HEK293T (cell line): Measurements from ENCODE around the gene UBALD2.
"Not testable (repeated sequence)": the region's sequence is repeated elsewhere in the genome, so short reads cannot be mapped to it uniquely, and the experiment has no call there.

ENCODE experiments used
- BHLHE40 ChIP-seq: fragments of 450-650 bp; IDR thresholded peaks from 2 replicates; pipeline ENCODE4 v1.6.1; 2016; ENCODE audit warnings: mild to moderate bottlenecking, moderate library complexity, borderline replicate concordance
- FOXA1 ChIP-seq: fragments of 450-650 bp; IDR thresholded peaks from 2 replicates; pipeline ENCODE4 v1.6.1; 2016; ENCODE audit warnings: mild to moderate bottlenecking
- L3MBTL2 ChIP-seq: fragments of 450-650 bp; conservative IDR thresholded peaks from 2 replicates; pipeline ENCODE4 v1.6.1; 2016; ENCODE audit warnings: mild to moderate bottlenecking
- SP1 ChIP-seq: fragments of 450-650 bp; IDR thresholded peaks from 2 replicates; pipeline ENCODE4 v1.6.1; 2017
- SUZ12 ChIP-seq: fragments of 450-650 bp; IDR thresholded peaks from 2 replicates; pipeline ENCODE4 v1.6.1; 2016; ENCODE audit warnings: mild to moderate bottlenecking
- TARDBP ChIP-seq: fragments of 450-650 bp; IDR thresholded peaks from 2 replicates; pipeline ENCODE4 v1.6.1; 2016

GRCh38 chr17:76252967-76253766 lies 12.0 kb upstream of the UBALD2 start:
- not testable (repeated sequence) for TF ChIP-seq TARDBP, FOXA1, SP1, SUZ12, BHLHE40, L3MBTL2
